Gastroesophageal sphincter (tissue), 4 donors: ENCODE results near the gene ZMYND19. TPM values are rescaled to one million over a fixed set of nuclear protein-coding genes. Genes with fewer than 3 reads are reported as not detected.
"Not testable (repeated sequence)": the region's sequence is repeated elsewhere in the genome, so short reads cannot be mapped to it uniquely, and the experiment has no call there.

Source experiments
- ATAC-seq: fragments of 150-250 bp; one replicate; pipeline ENCODE4 v1.9.1; 2016; ENCODE audit warnings: mild to moderate bottlenecking, moderate library complexity
- H3K27ac ChIP-seq, 4 donors: fragments of 200-600 bp; sonication (generic) in 3 of 4; 1 replicate in 3 of 4; 2 replicates in 1 of 4; pipeline ENCODE4 v1.5.1; 2016 to 2019
- H3K27me3 ChIP-seq: fragments of 200-600 bp; sonication (generic); one replicate; pipeline ENCODE4 v1.5.1; 2019
- H3K36me3 ChIP-seq, 2 donors: fragments of 200-600 bp; sonication (generic); one replicate each; pipeline ENCODE4 v1.5.1; 2019; ENCODE audit warnings: control low read depth in 1 of 2
- H3K4me1 ChIP-seq, 3 donors: fragments of 200-600 bp; sonication (generic); 1 replicate in 2 of 3; 2 replicates in 1 of 3; pipeline ENCODE4 v1.5.1; 2016 to 2019; ENCODE audit warnings: control low read depth in 2 of 3
- H3K4me3 ChIP-seq, 2 donors: fragments of 200-600 bp; sonication (generic); one replicate each; pipeline ENCODE4 v1.5.1; 2019; ENCODE audit warnings: mild to moderate bottlenecking in 1 of 2, moderate library complexity in 1 of 2
- H3K9me3 ChIP-seq, 3 donors: fragments of 200-600 bp; sonication (generic); one replicate each; pipeline ENCODE4 v1.5.1; 2017 to 2019; ENCODE audit warnings: control low read depth in 2 of 3
- EP300 ChIP-seq: sonication (generic); formaldehyde crosslinking; IDR thresholded peaks from one replicate; pipeline ENCODE4 v1.6.1; 2017; ENCODE audit warnings: antibody characterized with exemption, mild to moderate bottlenecking
- POLR2A ChIP-seq, 2 donors: fragments of 450-650 bp; IDR thresholded peaks; one replicate each; pipeline ENCODE4 v1.6.1; 2017; ENCODE audit warnings: antibody characterized with exemption in 2 of 2, mild to moderate bottlenecking in 2 of 2, moderate library complexity in 1 of 2
- POLR2AphosphoS5 ChIP-seq: sonication (generic); formaldehyde crosslinking; IDR thresholded peaks from one replicate; pipeline ENCODE4 v1.6.1; 2017; ENCODE audit warnings: antibody characterized with exemption
- WGBS, 2 donors: methylation state at CpG; one replicate each; pipeline ENCODE4 v1.1.5; 2018; ENCODE audit warnings: low coverage in 1 of 2; 5-methylcytosine and 5-hydroxymethylcytosine counted together
- total RNA-seq, 4 donors: library from RNA; depleted of rRNA; stranded (reverse); fragments of >200 nt; gene quantifications; one replicate each; pipeline ENCODE4 v1.1.0, GENCODE V29; 2016
- TF ChIP-seq, protein P1 (sequence below), 4 experiments: fragments of 200-600 bp in 2 of 4; fragments of 450-650 bp in 2 of 4; sonication (generic) in 1 of 4; IDR thresholded peaks; one replicate each; pipeline ENCODE4 v1.5.1; 2017 to 2019; ENCODE audit warnings: antibody characterized with exemption in 4 of 4, mild to moderate bottlenecking in 2 of 4, moderate library complexity in 2 of 4

The ZMYND19 gene
- total RNA-seq, 4 donors from 2014 or later: 9.5 to 17.1 (median 13.2) TPM

DNA sequence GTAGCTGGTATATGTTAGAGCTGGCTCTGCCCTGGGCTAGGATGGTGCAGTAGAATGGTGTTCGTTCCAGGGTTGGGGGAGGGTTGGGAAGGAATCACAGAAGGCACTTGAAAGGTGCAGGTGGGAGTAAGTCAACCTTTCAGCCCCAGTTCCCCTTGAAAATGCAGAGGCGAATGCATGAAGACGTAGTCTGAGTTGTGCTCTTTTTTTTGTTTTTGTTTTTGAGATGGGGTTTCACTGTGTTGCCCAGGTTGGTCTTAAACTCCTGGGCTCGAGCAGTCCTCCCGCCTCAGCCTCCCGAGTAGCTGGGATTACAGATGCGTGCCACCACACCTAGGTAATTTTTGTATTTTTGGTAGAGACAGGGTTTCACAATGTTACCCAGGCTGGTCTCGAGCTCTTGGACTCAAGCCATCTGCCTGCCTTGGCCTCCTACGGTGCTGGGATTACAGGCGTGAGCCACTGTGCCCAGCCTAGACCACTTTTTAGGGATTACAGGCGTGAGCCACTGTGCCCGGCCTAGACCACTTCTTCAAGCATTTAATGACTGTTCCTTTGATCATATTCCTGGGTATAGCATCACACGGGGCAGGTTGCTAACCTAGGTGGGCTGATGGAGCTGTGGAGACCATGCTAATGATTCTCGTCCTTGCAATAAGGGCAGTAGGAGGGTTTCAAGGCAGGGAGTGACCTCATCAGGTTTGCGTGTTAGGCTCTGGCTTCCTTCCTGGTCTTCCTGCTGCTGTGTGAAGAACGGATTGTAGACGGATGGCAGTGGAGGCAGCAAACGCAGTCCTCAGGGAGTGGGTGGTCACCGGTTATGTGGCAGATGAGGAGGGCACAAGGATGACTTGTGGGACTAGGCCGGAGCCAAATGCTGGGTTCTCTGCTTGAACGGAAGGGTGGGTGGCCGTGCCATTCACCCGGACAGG is 42.2 kb upstream of the ZMYND19 start:
- H3K4me1 ChIP-seq: peaks cover 0 to 59% (median 18%) of the 10 kb centered on the region in 3 donors
- H3K9me3 ChIP-seq: no peaks in the 10 kb centered on the region
- H3K27me3 ChIP-seq: no peaks in the 10 kb centered on the region
- TF ChIP-seq, protein P1, sequence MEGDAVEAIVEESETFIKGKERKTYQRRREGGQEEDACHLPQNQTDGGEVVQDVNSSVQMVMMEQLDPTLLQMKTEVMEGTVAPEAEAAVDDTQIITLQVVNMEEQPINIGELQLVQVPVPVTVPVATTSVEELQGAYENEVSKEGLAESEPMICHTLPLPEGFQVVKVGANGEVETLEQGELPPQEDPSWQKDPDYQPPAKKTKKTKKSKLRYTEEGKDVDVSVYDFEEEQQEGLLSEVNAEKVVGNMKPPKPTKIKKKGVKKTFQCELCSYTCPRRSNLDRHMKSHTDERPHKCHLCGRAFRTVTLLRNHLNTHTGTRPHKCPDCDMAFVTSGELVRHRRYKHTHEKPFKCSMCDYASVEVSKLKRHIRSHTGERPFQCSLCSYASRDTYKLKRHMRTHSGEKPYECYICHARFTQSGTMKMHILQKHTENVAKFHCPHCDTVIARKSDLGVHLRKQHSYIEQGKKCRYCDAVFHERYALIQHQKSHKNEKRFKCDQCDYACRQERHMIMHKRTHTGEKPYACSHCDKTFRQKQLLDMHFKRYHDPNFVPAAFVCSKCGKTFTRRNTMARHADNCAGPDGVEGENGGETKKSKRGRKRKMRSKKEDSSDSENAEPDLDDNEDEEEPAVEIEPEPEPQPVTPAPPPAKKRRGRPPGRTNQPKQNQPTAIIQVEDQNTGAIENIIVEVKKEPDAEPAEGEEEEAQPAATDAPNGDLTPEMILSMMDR (IDR thresholded peaks at IDR 0.05): no peak
- TF ChIP-seq POLR2AphosphoS5 (no peak), EP300 (no peak), POLR2A (IDR thresholded peaks at IDR 0.05) (no peak)
- no peak for ATAC-seq
- no peaks in the 10 kb centered on the region for H3K36me3 ChIP-seq
- no peak overlapping the region for H3K4me3 ChIP-seq
- WGBS, 2 donors: 59 to 88% methylated on average over 8 to 9 of the region's 23 CpGs
- peak overlapping the region in 1 of 4 donors; percentile 32 for H3K27ac ChIP-seq

DNA sequence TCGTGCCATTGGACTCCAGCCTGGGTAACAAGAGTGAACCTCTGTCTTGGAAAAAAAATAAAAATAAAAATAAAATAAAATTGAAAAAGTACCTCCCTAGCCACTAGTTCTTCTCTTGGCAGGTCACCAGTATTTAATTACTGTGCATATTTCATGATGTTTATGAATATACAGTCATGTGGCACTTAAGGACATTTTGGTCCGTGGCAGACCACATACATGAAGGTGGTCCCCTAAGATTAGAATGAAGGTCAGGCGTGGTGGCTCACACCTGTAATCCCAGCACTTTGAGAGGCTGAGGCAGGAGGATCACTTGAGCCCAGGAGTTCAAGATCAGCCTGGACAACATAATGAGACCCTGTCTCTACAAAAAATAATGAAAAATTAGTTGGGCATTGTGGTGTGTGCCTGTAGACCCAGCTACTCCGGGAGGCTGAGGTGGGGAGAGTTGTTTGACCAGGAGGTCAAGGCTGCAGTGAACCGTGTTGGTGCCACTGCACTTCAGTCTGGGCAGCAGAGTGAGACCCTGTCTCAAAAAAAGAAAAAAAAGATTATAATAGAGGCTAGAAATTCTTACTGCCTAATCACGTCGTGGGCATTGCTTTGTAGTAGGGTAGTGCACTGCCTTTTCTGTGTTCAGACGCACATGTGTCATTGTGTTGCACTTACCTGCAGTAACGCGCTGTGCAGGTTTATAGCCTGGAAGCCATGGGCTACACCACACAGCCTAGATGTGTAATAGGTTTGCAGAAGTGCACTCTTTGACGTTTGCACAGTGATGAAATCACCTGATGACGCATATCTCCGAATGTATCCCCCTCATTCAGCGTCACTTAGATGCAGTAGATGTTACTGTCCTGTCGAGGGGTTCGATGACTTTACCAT is 41.3 kb upstream of the ZMYND19 start:
- ATAC-seq: no peak
- WGBS, 2 donors: 81 to 90% methylated on average over 5 to 10 of the region's 16 CpGs
- Histone ChIP-seq H3K9me3 (no peaks in the 10 kb centered on the region), H3K4me1 (peaks cover 0 to 61% (median 18%) of the 10 kb centered on the region in 3 donors), H3K36me3 (no peaks in the 10 kb centered on the region), H3K4me3 (no peak overlapping the region), H3K27ac (no peak overlapping the region), H3K27me3 (no peaks in the 10 kb centered on the region)
- TF ChIP-seq, protein P1 (IDR thresholded peaks at IDR 0.05): no peak
- TF ChIP-seq EP300 (no peak), POLR2AphosphoS5 (no peak), POLR2A (IDR thresholded peaks at IDR 0.05) (no peak)

DNA sequence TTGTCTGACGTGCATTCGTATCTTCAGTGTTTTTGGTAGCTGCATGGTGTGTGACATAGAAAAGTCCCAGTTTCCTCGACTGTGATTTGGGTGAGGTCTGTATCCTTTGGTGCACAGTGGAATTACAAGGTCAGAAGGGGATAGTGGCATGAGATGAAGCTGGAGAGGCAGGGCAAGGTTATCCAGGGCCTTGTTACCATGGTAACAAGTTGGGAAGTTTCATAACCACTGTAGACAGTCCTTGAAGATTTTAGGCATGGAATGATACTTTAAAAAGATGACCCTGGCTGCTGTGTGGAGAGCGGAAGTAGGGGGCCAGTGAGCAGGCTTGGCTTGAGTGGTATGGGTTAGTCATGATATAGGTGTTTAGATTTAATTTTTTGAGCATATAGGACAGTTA is 40.4 kb upstream of the ZMYND19 start:
- peaks cover 0 to 61% (median 18%) of the 10 kb centered on the region in 3 donors for H3K4me1 ChIP-seq
- no peaks in the 10 kb centered on the region for H3K27me3 ChIP-seq
- WGBS, 2 donors: 50 to 72% methylated on average over 4 of the region's 4 CpGs
- TF ChIP-seq POLR2A (IDR thresholded peaks at IDR 0.05): no peak
- no peak for TF ChIP-seq POLR2AphosphoS5
- TF ChIP-seq, protein P1 (IDR thresholded peaks at IDR 0.05): no peak
- TF ChIP-seq EP300: no peak
- no peak for ATAC-seq
- H3K27ac ChIP-seq: no peak overlapping the region
- no peak overlapping the region for H3K4me3 ChIP-seq
- H3K36me3 ChIP-seq: no peaks in the 10 kb centered on the region
- H3K9me3 ChIP-seq: no peaks in the 10 kb centered on the region

DNA sequence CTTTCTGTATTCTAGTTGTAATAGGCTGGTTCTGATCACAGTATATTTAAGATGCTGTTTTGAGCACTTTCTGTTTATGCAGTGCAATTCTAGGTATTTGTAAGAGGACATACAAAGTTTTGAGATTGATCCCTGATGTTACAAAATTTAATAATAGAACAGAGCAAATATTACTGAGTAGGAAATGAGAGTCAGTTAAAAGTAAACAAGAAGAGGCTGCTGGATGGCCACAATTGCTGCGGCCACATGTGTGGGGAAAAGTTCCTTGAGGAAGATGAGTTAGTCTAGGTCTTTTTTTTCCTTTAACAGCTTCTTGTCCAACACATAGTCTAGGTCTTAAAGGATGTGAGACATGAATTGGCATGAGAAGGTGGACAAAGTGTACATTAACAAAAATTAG is 39.8 kb upstream of the ZMYND19 start:
- no peak for ATAC-seq
- H3K4me1 ChIP-seq: peaks cover 0 to 66% (median 18%) of the 10 kb centered on the region in 3 donors
- peak overlapping the region in 1 of 4 donors; percentile 24 for H3K27ac ChIP-seq
- no peaks in the 10 kb centered on the region for H3K9me3 ChIP-seq
- no peaks in the 10 kb centered on the region for H3K27me3 ChIP-seq
- no peaks in the 10 kb centered on the region for H3K36me3 ChIP-seq
- 47 to 53% methylated on average over 1 of the region's 1 CpG for WGBS, 2 donors
- H3K4me3 ChIP-seq: no peak overlapping the region
- TF ChIP-seq EP300 (no peak), POLR2A (IDR thresholded peaks at IDR 0.05) (no peak), POLR2AphosphoS5 (no peak)

DNA sequence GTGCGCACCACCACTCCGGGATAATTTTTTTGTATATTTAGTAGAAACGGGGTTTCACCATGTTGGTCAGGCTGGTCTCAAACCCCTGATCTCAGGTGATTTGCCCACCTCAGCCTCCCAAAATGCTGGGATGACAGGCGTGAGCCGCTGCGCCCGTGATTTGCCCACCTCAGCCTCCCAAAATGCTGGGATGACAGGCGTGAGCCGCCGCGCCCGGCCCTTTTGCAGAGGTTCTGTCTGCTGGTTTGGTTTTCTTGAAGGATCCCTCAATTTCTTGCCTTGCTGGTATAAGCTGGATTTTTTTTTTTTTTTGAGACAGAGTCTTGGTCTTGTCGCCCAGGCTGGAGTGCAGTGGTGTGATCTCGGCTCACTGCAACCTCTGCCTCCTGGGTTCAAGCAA is 37.1 kb upstream of the ZMYND19 start:
- not testable (repeated sequence) for H3K36me3 ChIP-seq, H3K27me3 ChIP-seq, H3K9me3 ChIP-seq, H3K4me3 ChIP-seq, H3K27ac ChIP-seq, ATAC-seq
- WGBS, 2 donors: 95 to 99% methylated on average over 8 to 11 of the region's 14 CpGs
- H3K4me1 ChIP-seq: peaks cover 0 to 80% (median 17%) of the 10 kb centered on the region in 3 donors
